NCI-H510A (cell line): Measurements from ENCODE around the gene DCAF5.
"Not testable (repeated sequence)": the region's sequence is repeated elsewhere in the genome, so short reads cannot be mapped to it uniquely, and the experiment has no call there.

Experiments
- DNase-seq: peaks from one replicate; lab custom pipeline; 2025; lab: John Stamatoyannopoulos, UW

DCAF5 gene

GRCh38 chr14:69066396-69067171 lies 86.3 kb downstream of the DCAF5 start:
- DNase-seq, result no peak

GRCh38 chr14:69065934-69066333 lies 87.0 kb downstream of the DCAF5 start:
- DNase-seq, result not testable (repeated sequence)

- DNase-seq, result no peak
Observed at GRCh38 chr14:69064596-69064995, 88.3 kb downstream of the DCAF5 start.

GRCh38 chr14:69059658-69060623 lies 93.0 kb downstream of the DCAF5 start:
- no peak for DNase-seq

GRCh38 chr14:69055999-69056788 lies 96.7 kb downstream of the DCAF5 start:
- no peak for DNase-seq

GRCh38 chr14:69055125-69055524 lies 97.8 kb downstream of the DCAF5 start:
- no peak for DNase-seq

- no peak for DNase-seq
Observed at GRCh38 chr14:69054030-69054429, 98.9 kb downstream of the DCAF5 start.

GRCh38 chr14:69052181-69052601 lies 100.7 kb downstream of the DCAF5 start:
- no peak for DNase-seq

- DNase-seq, result no peak
Observed at GRCh38 chr14:69050240-69051184, 102.4 kb downstream of the DCAF5 start.

- no peak for DNase-seq
Observed at GRCh38 chr14:69049675-69050074, 103.2 kb downstream of the DCAF5 start.

- peak; percentile 44 for DNase-seq
Observed at GRCh38 chr14:69048456-69048855, 104.5 kb downstream of the DCAF5 start.

- DNase-seq, result no peak
Observed at GRCh38 chr14:69047255-69047654, 105.7 kb downstream of the DCAF5 start.

- no peak for DNase-seq
Observed at GRCh38 chr14:69046476-69046860, 106.5 kb downstream of the DCAF5 start.

GRCh38 chr14:69045857-69046475 lies 107.0 kb downstream of the DCAF5 start:
- DNase-seq, result no peak

- DNase-seq, result no peak
Observed at GRCh38 chr14:69044965-69045555, 107.9 kb downstream of the DCAF5 start.

GRCh38 chr14:69044296-69044695 lies 108.6 kb downstream of the DCAF5 start:
- DNase-seq, result no peak

- no peak for DNase-seq
Observed at GRCh38 chr14:69043596-69044260, 109.2 kb downstream of the DCAF5 start.

- DNase-seq, result no peak
Observed at GRCh38 chr14:69042787-69043444, 110.0 kb downstream of the DCAF5 start.

GRCh38 chr14:69042299-69042698 lies 110.6 kb downstream of the DCAF5 start:
- no peak for DNase-seq
